ENCODE data around the gene SPRED3. TPM values are rescaled to one million over a fixed set of nuclear protein-coding genes. Genes with fewer than 3 reads are reported as not detected.
"Not testable (repeated sequence)": the region's sequence is repeated elsewhere in the genome, so short reads cannot be mapped to it uniquely, and the experiment has no call there.

Gene SPRED3
- total RNA-seq, 1 donor from 2014 or later = 2.4 TPM

DNA sequence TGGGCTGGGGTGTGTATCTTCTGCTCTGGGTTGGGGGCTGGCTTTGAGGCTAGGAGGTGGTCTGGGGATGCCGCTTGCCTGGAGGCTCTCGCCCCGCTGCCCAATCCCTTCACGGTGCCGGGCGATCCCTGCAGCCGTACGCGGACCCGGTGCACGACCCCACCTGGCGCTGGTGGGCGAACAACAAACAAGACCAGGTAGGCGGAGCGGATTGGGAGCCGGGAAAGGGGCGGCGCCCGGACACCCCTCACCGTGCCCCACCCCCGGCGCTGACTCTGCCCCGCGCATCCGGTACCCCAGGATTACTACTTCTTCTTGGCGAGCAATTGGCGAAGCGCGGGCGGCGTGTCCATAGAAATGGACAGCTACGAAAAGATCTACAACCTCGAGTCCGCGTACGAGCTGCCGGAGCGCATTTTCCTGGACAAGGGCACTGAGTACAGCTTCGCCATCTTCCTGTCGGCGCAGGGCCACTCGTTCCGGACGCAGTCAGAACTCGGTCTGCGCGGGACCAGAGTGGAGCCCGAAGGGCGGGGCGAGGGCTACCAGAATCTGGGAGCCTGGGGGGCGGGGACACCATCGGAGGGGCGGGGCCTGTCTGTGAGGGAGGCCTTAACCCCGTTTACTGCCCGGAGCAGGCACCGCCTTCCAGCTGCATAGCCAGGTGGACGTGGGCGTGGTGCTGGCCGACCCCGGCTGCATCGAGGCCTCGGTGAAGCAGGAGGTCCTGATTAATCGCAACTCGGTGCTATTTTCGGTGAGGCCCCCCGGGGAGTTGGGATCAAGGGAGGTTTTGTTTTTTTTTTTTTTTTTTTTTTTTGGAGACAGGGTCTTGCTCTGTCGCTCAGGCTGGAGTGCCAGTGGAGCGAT lies 26.2 kb upstream of the SPRED3 start:
- H3K36me3 Mint-ChIP-seq (ENCODE audit: low read depth) = no peaks in the 10 kb centered on the region
- intact Hi-C loops (cut with micrococcal nuclease) = no loop called here
- peak overlapping the region; percentile 85 for H3K4me3 Mint-ChIP-seq
- POLR2A ChIA-PET = interaction anchor here (0.7 to 3.5 kb wide), 7 partner anchors 12 to 1049 kb away, joined by 3 to 21 read pairs (median 6); partner anchors contain the start of genes CATSPERG and PSMD8
- peak; percentile 65 for ATAC-seq (ENCODE audit: low read depth)
- peaks cover 19% of the 10 kb centered on the region for H3K4me1 Mint-ChIP-seq
- H3K27me3 Mint-ChIP-seq = peaks cover 7% of the 10 kb centered on the region
- no peak overlapping the region for H3K27ac Mint-ChIP-seq
- CTCF ChIA-PET = no interaction called here
- no peaks in the 10 kb centered on the region for H3K9me3 Mint-ChIP-seq
- TF ChIP-seq, protein P1, sequence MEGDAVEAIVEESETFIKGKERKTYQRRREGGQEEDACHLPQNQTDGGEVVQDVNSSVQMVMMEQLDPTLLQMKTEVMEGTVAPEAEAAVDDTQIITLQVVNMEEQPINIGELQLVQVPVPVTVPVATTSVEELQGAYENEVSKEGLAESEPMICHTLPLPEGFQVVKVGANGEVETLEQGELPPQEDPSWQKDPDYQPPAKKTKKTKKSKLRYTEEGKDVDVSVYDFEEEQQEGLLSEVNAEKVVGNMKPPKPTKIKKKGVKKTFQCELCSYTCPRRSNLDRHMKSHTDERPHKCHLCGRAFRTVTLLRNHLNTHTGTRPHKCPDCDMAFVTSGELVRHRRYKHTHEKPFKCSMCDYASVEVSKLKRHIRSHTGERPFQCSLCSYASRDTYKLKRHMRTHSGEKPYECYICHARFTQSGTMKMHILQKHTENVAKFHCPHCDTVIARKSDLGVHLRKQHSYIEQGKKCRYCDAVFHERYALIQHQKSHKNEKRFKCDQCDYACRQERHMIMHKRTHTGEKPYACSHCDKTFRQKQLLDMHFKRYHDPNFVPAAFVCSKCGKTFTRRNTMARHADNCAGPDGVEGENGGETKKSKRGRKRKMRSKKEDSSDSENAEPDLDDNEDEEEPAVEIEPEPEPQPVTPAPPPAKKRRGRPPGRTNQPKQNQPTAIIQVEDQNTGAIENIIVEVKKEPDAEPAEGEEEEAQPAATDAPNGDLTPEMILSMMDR (IDR thresholded peaks at IDR 0.05) = no peak
- peak; percentile 58 for DNase-seq

DNA sequence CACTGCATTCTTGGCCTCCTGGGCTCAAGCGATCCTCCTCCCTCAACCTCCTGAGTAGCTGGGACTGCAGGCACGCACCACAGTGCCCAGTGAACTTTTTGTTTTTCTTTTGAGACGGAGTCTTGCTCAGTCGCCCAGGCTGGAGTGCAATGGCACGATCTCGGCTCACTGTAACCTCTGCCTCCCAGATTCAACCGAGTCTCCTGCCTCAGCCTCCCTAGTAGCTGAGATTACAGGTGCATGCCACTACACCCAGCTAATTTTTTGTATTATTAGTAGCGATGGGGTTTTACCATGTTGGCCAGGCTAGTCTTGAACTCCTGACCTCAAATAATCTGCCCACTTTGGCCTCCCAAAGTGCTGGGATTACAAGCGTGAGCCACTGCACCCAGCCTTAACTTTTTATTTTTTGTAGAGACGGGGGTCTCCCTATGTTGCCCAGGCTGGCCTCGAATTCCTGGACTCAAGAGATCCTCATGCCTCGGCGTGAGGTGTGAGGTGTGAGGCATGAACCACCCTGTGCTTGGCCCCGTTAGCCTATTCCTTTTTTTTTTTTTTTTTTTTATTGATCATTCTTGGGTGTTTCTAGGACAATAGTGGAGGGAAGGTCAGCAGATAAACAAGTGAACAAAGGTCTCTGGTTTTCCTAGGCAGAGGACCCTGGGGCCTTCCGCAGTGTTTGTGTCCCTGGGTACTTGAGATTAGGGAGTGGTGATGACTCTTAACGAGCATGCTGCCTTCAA lies 25.4 kb upstream of the SPRED3 start:
- ATAC-seq (ENCODE audit: low read depth); H3K9me3 Mint-ChIP-seq; intact Hi-C loops (cut with micrococcal nuclease); DNase-seq; H3K36me3 Mint-ChIP-seq (ENCODE audit: low read depth); H3K27ac Mint-ChIP-seq; CTCF ChIA-PET; H3K27me3 Mint-ChIP-seq: not testable (repeated sequence)
- POLR2A ChIA-PET = interaction anchor here (0.7 to 3.5 kb wide), 2 partner anchors 12 to 1048 kb away, joined by 6 to 21 read pairs; partner anchors contain the start of gene PSMD8
- Mint-ChIP-seq H3K4me1 (peaks cover 19% of the 10 kb centered on the region), H3K4me3 (peak overlapping the region; percentile 58)

DNA sequence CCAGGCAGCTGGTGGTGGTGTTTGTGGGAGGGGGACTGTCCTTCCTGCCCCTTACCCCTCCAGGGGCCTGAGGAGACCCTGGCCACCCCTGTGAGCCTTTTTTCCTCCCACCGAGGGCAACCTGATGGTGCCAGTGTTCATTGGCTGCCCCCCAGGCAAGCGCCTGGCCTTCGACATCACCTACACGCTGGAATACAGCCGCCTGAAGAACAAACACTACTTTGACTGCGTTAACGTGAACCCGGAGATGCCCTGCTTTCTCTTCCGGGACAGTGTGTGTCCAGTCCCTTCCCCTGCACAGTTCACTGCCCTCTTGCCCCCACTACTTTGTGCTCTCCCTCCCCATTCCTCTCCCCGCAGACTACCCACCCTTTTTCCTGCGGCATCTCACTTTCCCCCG lies 21.5 kb upstream of the SPRED3 start:
- ATAC-seq (ENCODE audit: low read depth) (no peak), DNase-seq (no peak)
- no peak overlapping the region for H3K27ac Mint-ChIP-seq
- POLR2A ChIA-PET = no interaction called here
- no peak overlapping the region for H3K4me3 Mint-ChIP-seq
- intact Hi-C loops (cut with micrococcal nuclease) = no loop called here
- no peaks in the 10 kb centered on the region for H3K9me3 Mint-ChIP-seq
- H3K27me3 Mint-ChIP-seq = peaks cover 2% of the 10 kb centered on the region
- peaks cover 8% of the 10 kb centered on the region for H3K4me1 Mint-ChIP-seq
- TF ChIP-seq, protein P1 (IDR thresholded peaks at IDR 0.05) = no peak
- CTCF ChIA-PET = no interaction called here
- no peaks in the 10 kb centered on the region for H3K36me3 Mint-ChIP-seq (ENCODE audit: low read depth)

DNA sequence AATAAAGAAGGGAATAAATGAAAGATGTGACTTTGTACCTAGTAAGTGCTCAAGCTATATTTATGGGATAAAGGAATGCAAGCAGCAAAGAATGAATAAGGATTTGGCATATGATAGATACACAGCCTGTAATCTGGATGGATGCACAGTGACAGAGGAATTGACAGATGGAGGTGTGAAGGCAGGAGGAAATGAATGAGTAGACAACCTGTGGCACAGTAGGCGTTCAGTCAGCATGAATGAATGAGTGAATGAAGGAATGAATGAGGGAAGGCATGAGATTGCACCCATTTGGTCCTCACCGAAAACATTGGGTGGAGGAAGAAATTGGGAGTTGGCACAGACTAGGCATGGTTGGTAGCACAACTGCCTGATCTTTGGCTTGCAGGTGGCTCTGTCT lies 18.9 kb upstream of the SPRED3 start:
- H3K4me1 Mint-ChIP-seq = peaks cover 4% of the 10 kb centered on the region
- ATAC-seq (ENCODE audit: low read depth) (no peak), DNase-seq (no peak)
- intact Hi-C loops (cut with micrococcal nuclease) = no loop called here
- CTCF ChIA-PET = no interaction called here
- H3K27me3 Mint-ChIP-seq = peaks cover 2% of the 10 kb centered on the region
- TF ChIP-seq, protein P1 (IDR thresholded peaks at IDR 0.05) = no peak
- H3K4me3 Mint-ChIP-seq = no peak overlapping the region
- H3K9me3 Mint-ChIP-seq = no peaks in the 10 kb centered on the region
- H3K27ac Mint-ChIP-seq = no peak overlapping the region
- peaks cover under 1% of the 10 kb centered on the region for H3K36me3 Mint-ChIP-seq (ENCODE audit: low read depth)
- POLR2A ChIA-PET = no interaction called here

DNA sequence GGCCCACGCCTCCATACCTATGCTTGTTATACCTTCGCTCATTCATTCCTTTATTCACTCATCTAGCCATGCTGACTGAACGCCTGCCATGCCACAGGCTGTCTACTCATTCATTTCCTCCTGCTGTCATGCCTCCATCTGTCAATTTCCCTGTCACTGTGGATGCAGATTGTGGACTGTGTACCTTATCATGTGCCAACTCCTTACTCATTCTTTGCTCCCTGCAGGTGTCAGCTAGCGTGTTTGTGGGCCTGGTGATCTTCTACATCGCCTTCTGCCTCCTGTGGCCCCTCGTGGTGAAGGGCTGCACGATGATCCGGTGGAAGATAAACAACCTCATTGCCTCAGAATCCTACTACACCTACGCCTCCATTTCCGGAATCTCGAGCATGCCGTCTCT lies 18.2 kb upstream of the SPRED3 start:
- DNase-seq (no peak), ATAC-seq (ENCODE audit: low read depth) (no peak)
- POLR2A ChIA-PET = no interaction called here
- CTCF ChIA-PET = no interaction called here
- TF ChIP-seq, protein P1 (IDR thresholded peaks at IDR 0.05) = no peak
- Mint-ChIP-seq H3K27ac (no peak overlapping the region), H3K9me3 (no peaks in the 10 kb centered on the region), H3K36me3 (ENCODE audit: low read depth) (peaks cover 8% of the 10 kb centered on the region), H3K4me3 (no peak overlapping the region), H3K27me3 (peaks cover 2% of the 10 kb centered on the region), H3K4me1 (peaks cover 11% of the 10 kb centered on the region)
- intact Hi-C loops (cut with micrococcal nuclease) = no loop called here
